Activated CD4-positive, alpha-beta T cell treated with anti-CD3 and anti-CD28 coated beads, Interleukin-2, amount 10 ng/mL, durations not matched to agents 24 days and 14 days (primary cell): ENCODE data around the gene MED28. TPM values are rescaled to one million over a fixed set of nuclear protein-coding genes. Genes with fewer than 3 reads are reported as not detected.
A peak's percentile ranks its signal among the peaks of the same experiment; 100 is the strongest.
"Not testable (repeated sequence)": the region's sequence is repeated elsewhere in the genome, so short reads cannot be mapped to it uniquely, and the experiment has no call there.

Experiments
- DNase-seq: peaks from one replicate; pipeline ENCODE4 v3.0.0; 2022
- H3K27ac Mint-ChIP-seq: one replicate; pipeline ENCODE4 v1.8.0; 2022; ENCODE audit warnings: mild to moderate bottlenecking, mixed read lengths
- H3K27me3 Mint-ChIP-seq: one replicate; pipeline ENCODE4 v1.8.0; 2022; ENCODE audit warnings: mixed read lengths
- H3K36me3 Mint-ChIP-seq: one replicate; pipeline ENCODE4 v1.8.0; 2022; ENCODE audit warnings: low read depth, mild to moderate bottlenecking, mixed read lengths
- H3K4me1 Mint-ChIP-seq: one replicate; pipeline ENCODE4 v1.8.0; 2021; ENCODE audit warnings: mixed read lengths
- H3K4me3 Mint-ChIP-seq: one replicate; pipeline ENCODE4 v1.8.0; 2022; ENCODE audit warnings: mild to moderate bottlenecking, moderate library complexity, mixed read lengths
- H3K9me3 Mint-ChIP-seq: one replicate; pipeline ENCODE4 v1.8.0; 2021; ENCODE audit warnings: mixed read lengths
- intact Hi-C: fragments of 100-400 bp; cut with micrococcal nuclease; formaldehyde crosslinking; loops from one replicate; pipeline ENCODE4 v1.15.1; 2023
- total RNA-seq: library from RNA; stranded (reverse); gene quantifications from 2 replicates; pipeline ENCODE4 v1.2.3, GENCODE V29; 2022

MED28 gene
- total RNA-seq: 54.5 and 55.5 TPM in 2 replicates

GRCh38 chr4:17614416-17615299, at the start of gene MED28:
MED28 (plus strand) TSS chr4:17614641; CDS start chr4:17614655, 14 bp downstream.
- Mint-ChIP-seq H3K9me3 (no peaks in the 10 kb centered on the region), H3K36me3 (peaks cover 19% of the 10 kb centered on the region), H3K27ac (peak within 1 kb of the TSS; percentile 92), H3K4me3 (peak within 1 kb of the TSS; percentile 88), H3K27me3 (peaks cover 2% of the 10 kb centered on the region), H3K4me1 (peaks cover 30% of the 10 kb centered on the region)
- intact Hi-C loops: loop anchor here (1.0 to 5.0 kb wide), 5 partner anchors 22 to 408 kb away; partner anchors contain the start of genes DCAF16, LAP3, NCAPG and QDPR
- peak; percentile 98 for DNase-seq

- peaks cover 4% of the 10 kb centered on the region for H3K27me3 Mint-ChIP-seq
- H3K27ac Mint-ChIP-seq: no peak overlapping the region
- intact Hi-C loops: no loop called here
- no peaks in the 10 kb centered on the region for H3K36me3 Mint-ChIP-seq
- H3K4me1 Mint-ChIP-seq: peaks cover 5% of the 10 kb centered on the region
- no peak for DNase-seq
- H3K4me3 Mint-ChIP-seq: no peak overlapping the region
- H3K9me3 Mint-ChIP-seq: no peaks in the 10 kb centered on the region
These were observed 48.6 kb upstream of the MED28 start for GRCh38 chr4:17565846-17566245.

- H3K36me3 Mint-ChIP-seq: no peaks in the 10 kb centered on the region
- H3K4me3 Mint-ChIP-seq: no peak overlapping the region
- DNase-seq: no peak
- no peak overlapping the region for H3K27ac Mint-ChIP-seq
- no peaks in the 10 kb centered on the region for H3K4me1 Mint-ChIP-seq
- H3K9me3 Mint-ChIP-seq: no peaks in the 10 kb centered on the region
- peaks cover 4% of the 10 kb centered on the region for H3K27me3 Mint-ChIP-seq
- intact Hi-C loops: no loop called here
These were observed 47.2 kb upstream of the MED28 start for GRCh38 chr4:17567271-17567670.

- no peak for DNase-seq
- peaks cover 8% of the 10 kb centered on the region for H3K36me3 Mint-ChIP-seq
- no peaks in the 10 kb centered on the region for H3K9me3 Mint-ChIP-seq
- H3K4me1 Mint-ChIP-seq: peaks cover 19% of the 10 kb centered on the region
- H3K27me3 Mint-ChIP-seq: no peaks in the 10 kb centered on the region
- no peak overlapping the region for H3K27ac Mint-ChIP-seq
- intact Hi-C loops: no loop called here
- no peak overlapping the region for H3K4me3 Mint-ChIP-seq
These were observed 40.2 kb upstream of the MED28 start for GRCh38 chr4:17574206-17574605.

- intact Hi-C loops: loop anchor here (5.0 kb wide), 2 partner anchors 1818 to 1893 kb away; partner anchors contain the start of gene FAM200B
- Mint-ChIP-seq H3K4me1 (peaks cover 25% of the 10 kb centered on the region), H3K36me3 (peaks cover 13% of the 10 kb centered on the region)
- not testable (repeated sequence) for H3K4me3 Mint-ChIP-seq, DNase-seq, H3K9me3 Mint-ChIP-seq, H3K27me3 Mint-ChIP-seq, H3K27ac Mint-ChIP-seq
These were observed 39.3 kb upstream of the MED28 start for GRCh38 chr4:17575177-17575576.

GRCh38 chr4:17576932-17577664, 37.3 kb upstream of the MED28 start, which contains the start of gene LAP3:
LAP3 (plus strand) TSS chr4:17577198; CDS start chr4:17577466, 268 bp downstream.
- H3K36me3 Mint-ChIP-seq: peaks cover 29% of the 10 kb centered on the region
- DNase-seq: peak; percentile 100
- no peaks in the 10 kb centered on the region for H3K27me3 Mint-ChIP-seq
- peak within 1 kb of the TSS; percentile 96 for H3K27ac Mint-ChIP-seq
- H3K9me3 Mint-ChIP-seq: no peaks in the 10 kb centered on the region
- peak within 1 kb of the TSS; percentile 97 for H3K4me3 Mint-ChIP-seq
- H3K4me1 Mint-ChIP-seq: peaks cover 37% of the 10 kb centered on the region
- intact Hi-C loops: loop anchor here (1.0 to 5.0 kb wide), 8 partner anchors 28 to 1895 kb away; partner anchors contain the start of genes DCAF16, FAM200B, LCORL and MED28

- Mint-ChIP-seq H3K9me3 (no peaks in the 10 kb centered on the region), H3K4me1 (peaks cover 37% of the 10 kb centered on the region), H3K36me3 (peaks cover 34% of the 10 kb centered on the region), H3K27ac (peak overlapping the region; percentile 96), H3K4me3 (peak overlapping the region; percentile 97), H3K27me3 (no peaks in the 10 kb centered on the region)
- DNase-seq: peak; percentile 77
- intact Hi-C loops: loop anchor here (1.0 to 5.0 kb wide), 9 partner anchors 29 to 1896 kb away; partner anchors contain the start of genes DCAF16, FAM200B, LCORL and MED28
These were observed 36.6 kb upstream of the MED28 start for GRCh38 chr4:17577665-17578481.

- peaks cover 39% of the 10 kb centered on the region for H3K4me1 Mint-ChIP-seq
- no peak for DNase-seq
- no peaks in the 10 kb centered on the region for H3K9me3 Mint-ChIP-seq
- no peaks in the 10 kb centered on the region for H3K27me3 Mint-ChIP-seq
- H3K27ac Mint-ChIP-seq: peak overlapping the region; percentile 96
- peak overlapping the region; percentile 97 for H3K4me3 Mint-ChIP-seq
- intact Hi-C loops: loop anchor here (1.0 to 5.0 kb wide), 3 partner anchors 66 to 1896 kb away; partner anchors contain the start of genes FAM200B and QDPR
- peaks cover 39% of the 10 kb centered on the region for H3K36me3 Mint-ChIP-seq
These were observed 36.0 kb upstream of the MED28 start for GRCh38 chr4:17578482-17578891.

GRCh38 chr4:17580969-17581368, 33.5 kb upstream of the MED28 start:
- no peak overlapping the region for H3K4me3 Mint-ChIP-seq
- no peaks in the 10 kb centered on the region for H3K9me3 Mint-ChIP-seq
- H3K27ac Mint-ChIP-seq: peak overlapping the region; percentile 76
- H3K27me3 Mint-ChIP-seq: no peaks in the 10 kb centered on the region
- H3K4me1 Mint-ChIP-seq: peaks cover 43% of the 10 kb centered on the region
- DNase-seq: no peak
- intact Hi-C loops: no loop called here
- peaks cover 58% of the 10 kb centered on the region for H3K36me3 Mint-ChIP-seq

GRCh38 chr4:17583276-17583675, 31.2 kb upstream of the MED28 start:
- Mint-ChIP-seq H3K9me3 (no peaks in the 10 kb centered on the region), H3K36me3 (peaks cover 72% of the 10 kb centered on the region), H3K27me3 (no peaks in the 10 kb centered on the region), H3K4me1 (peaks cover 44% of the 10 kb centered on the region), H3K4me3 (no peak overlapping the region), H3K27ac (no peak overlapping the region)
- intact Hi-C loops: no loop called here
- no peak for DNase-seq

GRCh38 chr4:17583941-17584340, 30.5 kb upstream of the MED28 start:
- Mint-ChIP-seq H3K4me3 (no peak overlapping the region), H3K36me3 (peaks cover 74% of the 10 kb centered on the region), H3K4me1 (peaks cover 40% of the 10 kb centered on the region), H3K9me3 (no peaks in the 10 kb centered on the region), H3K27ac (no peak overlapping the region), H3K27me3 (no peaks in the 10 kb centered on the region)
- DNase-seq: no peak
- intact Hi-C loops: no loop called here

GRCh38 chr4:17584521-17585213, 29.8 kb upstream of the MED28 start:
- intact Hi-C loops: no loop called here
- H3K27ac Mint-ChIP-seq: no peak overlapping the region
- no peaks in the 10 kb centered on the region for H3K27me3 Mint-ChIP-seq
- no peaks in the 10 kb centered on the region for H3K9me3 Mint-ChIP-seq
- DNase-seq: no peak
- no peak overlapping the region for H3K4me3 Mint-ChIP-seq
- H3K36me3 Mint-ChIP-seq: peaks cover 74% of the 10 kb centered on the region
- peaks cover 33% of the 10 kb centered on the region for H3K4me1 Mint-ChIP-seq
